ENCODE results near the gene STIL. TPM values are rescaled to one million over a fixed set of nuclear protein-coding genes. Genes with fewer than 3 reads are reported as not detected.
A peak's percentile ranks its signal among the peaks of the same experiment; 100 is the strongest.

STIL gene
- total and polyA plus RNA-seq, 2 experiments from 2014 or later = 2.5 to 6.1 TPM

GRCh38 chr1:47334765-47335435 lies 21.0 kb upstream of the STIL start:
- DNase-seq (ENCODE audit: low spot score) = no peak
- 50% methylated on average over 9 of the region's 9 CpGs for WGBS (ENCODE audit: low lambda C conversion rate, missing lambda C conversion rate)
- Histone ChIP-seq H3K36me3 (replicated peaks; ENCODE audit: insufficient read depth, low read depth) (no peaks in the 10 kb centered on the region), H3K27ac (peak overlapping the region; percentile 100), H2AFZ (peak overlapping the region; percentile 100), H3K9me2 (replicated peaks; ENCODE audit: insufficient read depth) (no peaks in the 10 kb centered on the region), H3K79me2 (peaks cover 64% of the 10 kb centered on the region), H3K27me3 (no peaks in the 10 kb centered on the region), H4K20me1 (ENCODE audit: insufficient read depth, poor library complexity, severe bottlenecking) (peaks cover 14% of the 10 kb centered on the region), H3K4me1 (ENCODE audit: insufficient read depth) (peaks cover 22% of the 10 kb centered on the region), H3K4me2 (peak overlapping the region; percentile 78), H3K4me3 (peak overlapping the region; percentile 99), H3K9me3 (ENCODE audit: low read depth) (no peaks in the 10 kb centered on the region)
- TF ChIP-seq, protein P1, sequence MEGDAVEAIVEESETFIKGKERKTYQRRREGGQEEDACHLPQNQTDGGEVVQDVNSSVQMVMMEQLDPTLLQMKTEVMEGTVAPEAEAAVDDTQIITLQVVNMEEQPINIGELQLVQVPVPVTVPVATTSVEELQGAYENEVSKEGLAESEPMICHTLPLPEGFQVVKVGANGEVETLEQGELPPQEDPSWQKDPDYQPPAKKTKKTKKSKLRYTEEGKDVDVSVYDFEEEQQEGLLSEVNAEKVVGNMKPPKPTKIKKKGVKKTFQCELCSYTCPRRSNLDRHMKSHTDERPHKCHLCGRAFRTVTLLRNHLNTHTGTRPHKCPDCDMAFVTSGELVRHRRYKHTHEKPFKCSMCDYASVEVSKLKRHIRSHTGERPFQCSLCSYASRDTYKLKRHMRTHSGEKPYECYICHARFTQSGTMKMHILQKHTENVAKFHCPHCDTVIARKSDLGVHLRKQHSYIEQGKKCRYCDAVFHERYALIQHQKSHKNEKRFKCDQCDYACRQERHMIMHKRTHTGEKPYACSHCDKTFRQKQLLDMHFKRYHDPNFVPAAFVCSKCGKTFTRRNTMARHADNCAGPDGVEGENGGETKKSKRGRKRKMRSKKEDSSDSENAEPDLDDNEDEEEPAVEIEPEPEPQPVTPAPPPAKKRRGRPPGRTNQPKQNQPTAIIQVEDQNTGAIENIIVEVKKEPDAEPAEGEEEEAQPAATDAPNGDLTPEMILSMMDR (IDR thresholded peaks at IDR 0.05; ENCODE audit: poor library complexity) = no peak
- TF ChIP-seq EZH2phosphoT487 (IDR thresholded peaks at IDR 0.05; ENCODE audit: low read depth, severe bottlenecking, unreplicated experiment) = no peak
- no peak for TF ChIP-seq EZH2 (IDR thresholded peaks at IDR 0.05; ENCODE audit: borderline replicate concordance)

DNA sequence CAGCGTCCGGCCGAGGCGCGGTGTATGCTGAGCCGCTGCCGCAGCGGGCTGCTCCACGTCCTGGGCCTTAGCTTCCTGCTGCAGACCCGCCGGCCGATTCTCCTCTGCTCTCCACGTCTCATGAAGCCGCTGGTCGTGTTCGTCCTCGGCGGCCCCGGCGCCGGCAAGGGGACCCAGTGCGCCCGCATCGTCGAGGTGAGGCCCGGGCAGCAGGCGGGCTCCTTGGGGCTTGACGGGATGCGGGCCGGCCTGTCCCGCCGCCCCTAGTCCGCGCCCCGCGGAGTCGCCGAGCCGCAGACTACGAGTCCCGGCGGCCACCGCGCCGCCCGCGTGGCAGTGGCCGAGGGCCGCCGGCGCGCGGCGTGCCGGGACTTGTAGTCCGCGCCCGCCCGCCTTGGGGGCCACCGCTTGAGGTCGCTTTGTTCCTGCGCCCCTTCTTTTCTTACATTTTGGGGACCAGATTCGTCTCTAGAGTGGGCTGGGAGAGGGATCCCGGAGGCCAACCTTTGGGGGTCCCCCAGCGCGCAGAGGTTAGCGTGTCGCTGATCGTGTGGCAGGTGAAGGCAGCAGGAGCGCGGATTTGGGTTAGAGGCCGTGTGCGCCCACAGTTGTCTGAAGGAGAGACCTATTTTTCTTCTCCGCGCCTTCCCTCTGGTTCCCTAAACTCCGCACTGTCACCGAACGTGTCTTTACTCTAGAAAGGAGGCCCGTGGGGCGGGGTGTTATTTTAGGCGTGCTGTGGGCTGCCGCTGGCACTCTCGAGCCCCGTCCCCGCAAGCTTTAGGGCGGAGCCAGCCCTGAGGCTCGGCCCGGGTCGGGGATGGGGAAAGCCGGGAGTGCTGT lies 20.2 kb upstream of the STIL start:
- Histone ChIP-seq H3K9me2 (replicated peaks; ENCODE audit: insufficient read depth) (no peaks in the 10 kb centered on the region), H3K27ac (peak overlapping the region; percentile 100), H3K27me3 (no peaks in the 10 kb centered on the region), H3K79me2 (peaks cover 57% of the 10 kb centered on the region), H3K4me3 (peak overlapping the region; percentile 99), H3K4me1 (ENCODE audit: insufficient read depth) (peaks cover 22% of the 10 kb centered on the region), H3K9me3 (ENCODE audit: low read depth) (no peaks in the 10 kb centered on the region), H3K4me2 (peak overlapping the region; percentile 78), H2AFZ (peak overlapping the region; percentile 100), H4K20me1 (ENCODE audit: insufficient read depth, poor library complexity, severe bottlenecking) (peaks cover 12% of the 10 kb centered on the region), H3K36me3 (replicated peaks; ENCODE audit: insufficient read depth, low read depth) (no peaks in the 10 kb centered on the region)
- DNase-seq (ENCODE audit: low spot score) = peak; percentile 95
- WGBS (ENCODE audit: low lambda C conversion rate, missing lambda C conversion rate) = under 1% methylated on average over 74 of the region's 90 CpGs
- no peak for TF ChIP-seq EZH2phosphoT487 (IDR thresholded peaks at IDR 0.05; ENCODE audit: low read depth, severe bottlenecking, unreplicated experiment)
- TF ChIP-seq, protein P1 (IDR thresholded peaks at IDR 0.05; ENCODE audit: poor library complexity) = peak; percentile 27

- Histone ChIP-seq H3K27me3 (no peaks in the 10 kb centered on the region), H3K4me3 (peak within 1 kb of the TSS; percentile 99), H3K4me2 (peak within 1 kb of the TSS; percentile 78), H3K79me2 (peaks cover 51% of the 10 kb centered on the region), H3K9me3 (ENCODE audit: low read depth) (no peaks in the 10 kb centered on the region), H2AFZ (peak within 1 kb of the TSS; percentile 100), H4K20me1 (ENCODE audit: insufficient read depth, poor library complexity, severe bottlenecking) (peaks cover 7% of the 10 kb centered on the region), H3K36me3 (replicated peaks; ENCODE audit: insufficient read depth, low read depth) (no peaks in the 10 kb centered on the region), H3K9me2 (replicated peaks; ENCODE audit: insufficient read depth) (no peaks in the 10 kb centered on the region), H3K4me1 (ENCODE audit: insufficient read depth) (peaks cover 22% of the 10 kb centered on the region), H3K27ac (peak within 1 kb of the TSS; percentile 100)
- peak; percentile 93 for DNase-seq (ENCODE audit: low spot score)
- TF ChIP-seq, protein P1 (IDR thresholded peaks at IDR 0.05; ENCODE audit: poor library complexity) = peak; percentile 25
- TF ChIP-seq EZH2 (IDR thresholded peaks at IDR 0.05; ENCODE audit: borderline replicate concordance) = no peak
- WGBS (ENCODE audit: low lambda C conversion rate, missing lambda C conversion rate) = under 1% methylated on average over 11 of the region's 40 CpGs
Measured at GRCh38 chr1:47333578-47333921, 19.6 kb upstream of the STIL start, which contains the start of gene CMPK1. CMPK1 (plus strand) TSS chr1:47333790; CDS start chr1:47333946, 156 bp downstream.

Data from hepatocyte (in vitro differentiated cells).